ENCODE measurements around the gene CIAO2A. TPM values are rescaled to one million over a fixed set of nuclear protein-coding genes. Genes with fewer than 3 reads are reported as not detected.
"Not testable (repeated sequence)": the region's sequence is repeated elsewhere in the genome, so short reads cannot be mapped to it uniquely, and the experiment has no call there.

The CIAO2A gene
- total RNA-seq, 1 experiment from 2014 or later: 73.2 TPM

DNA sequence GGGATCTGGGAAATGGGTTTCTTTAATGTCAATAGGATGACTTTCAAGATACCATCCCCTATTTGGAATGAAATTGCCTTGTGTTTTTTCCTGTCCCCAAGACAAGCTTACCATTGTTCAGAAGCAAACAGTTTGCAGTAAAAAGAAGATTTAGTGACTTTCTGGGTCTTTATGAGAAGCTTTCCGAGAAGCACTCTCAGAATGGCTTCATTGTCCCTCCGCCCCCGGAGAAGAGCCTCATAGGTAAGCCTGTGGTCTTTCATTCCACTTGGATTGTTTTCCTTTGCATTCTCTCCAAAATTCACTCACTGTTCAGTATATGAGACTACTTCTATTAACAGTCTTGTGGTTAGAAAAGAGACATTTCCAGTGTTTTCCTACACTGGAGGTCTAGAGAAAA is 32.3 kb upstream of the CIAO2A start:
- TF ChIP-seq, protein P1, sequence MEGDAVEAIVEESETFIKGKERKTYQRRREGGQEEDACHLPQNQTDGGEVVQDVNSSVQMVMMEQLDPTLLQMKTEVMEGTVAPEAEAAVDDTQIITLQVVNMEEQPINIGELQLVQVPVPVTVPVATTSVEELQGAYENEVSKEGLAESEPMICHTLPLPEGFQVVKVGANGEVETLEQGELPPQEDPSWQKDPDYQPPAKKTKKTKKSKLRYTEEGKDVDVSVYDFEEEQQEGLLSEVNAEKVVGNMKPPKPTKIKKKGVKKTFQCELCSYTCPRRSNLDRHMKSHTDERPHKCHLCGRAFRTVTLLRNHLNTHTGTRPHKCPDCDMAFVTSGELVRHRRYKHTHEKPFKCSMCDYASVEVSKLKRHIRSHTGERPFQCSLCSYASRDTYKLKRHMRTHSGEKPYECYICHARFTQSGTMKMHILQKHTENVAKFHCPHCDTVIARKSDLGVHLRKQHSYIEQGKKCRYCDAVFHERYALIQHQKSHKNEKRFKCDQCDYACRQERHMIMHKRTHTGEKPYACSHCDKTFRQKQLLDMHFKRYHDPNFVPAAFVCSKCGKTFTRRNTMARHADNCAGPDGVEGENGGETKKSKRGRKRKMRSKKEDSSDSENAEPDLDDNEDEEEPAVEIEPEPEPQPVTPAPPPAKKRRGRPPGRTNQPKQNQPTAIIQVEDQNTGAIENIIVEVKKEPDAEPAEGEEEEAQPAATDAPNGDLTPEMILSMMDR (IDR thresholded peaks at IDR 0.05; ENCODE audit: unreplicated experiment): no peak
- intact Hi-C loops (cut with micrococcal nuclease; ENCODE audit: unreplicated experiment): no loop called here
- no peaks in the 10 kb centered on the region for H3K27me3 Mint-ChIP-seq (ENCODE audit: unreplicated experiment)
- H3K27ac Mint-ChIP-seq (ENCODE audit: unreplicated experiment): no peak overlapping the region
- H3K4me3 Mint-ChIP-seq (ENCODE audit: low read depth, unreplicated experiment): no peak overlapping the region
- CTCF ChIA-PET: no interaction called here
- DNase-seq: no peak
- no peaks in the 10 kb centered on the region for H3K4me1 Mint-ChIP-seq (ENCODE audit: low read depth, unreplicated experiment)
- H3K36me3 Mint-ChIP-seq (ENCODE audit: insufficient read depth, unreplicated experiment): peaks cover 44% of the 10 kb centered on the region
- BruUV-seq (replicated peaks): no TSS peak
- no peaks in the 10 kb centered on the region for H3K9me3 Mint-ChIP-seq (ENCODE audit: low read depth, unreplicated experiment)

GRCh38 chr15:64122936-64123351 is 29.3 kb upstream of the CIAO2A start:
- no peak for DNase-seq
- no TSS peak for BruUV-seq (replicated peaks)
- H3K9me3 Mint-ChIP-seq (ENCODE audit: low read depth, unreplicated experiment): no peaks in the 10 kb centered on the region
- H3K27me3 Mint-ChIP-seq (ENCODE audit: unreplicated experiment): no peaks in the 10 kb centered on the region
- no peak overlapping the region for H3K4me3 Mint-ChIP-seq (ENCODE audit: low read depth, unreplicated experiment)
- intact Hi-C loops (cut with micrococcal nuclease; ENCODE audit: unreplicated experiment): no loop called here
- CTCF ChIA-PET: no interaction called here
- H3K4me1 Mint-ChIP-seq (ENCODE audit: low read depth, unreplicated experiment): no peaks in the 10 kb centered on the region
- TF ChIP-seq, protein P1 (IDR thresholded peaks at IDR 0.05; ENCODE audit: unreplicated experiment): no peak
- H3K36me3 Mint-ChIP-seq (ENCODE audit: insufficient read depth, unreplicated experiment): peaks cover 45% of the 10 kb centered on the region
- H3K27ac Mint-ChIP-seq (ENCODE audit: unreplicated experiment): no peak overlapping the region

GRCh38 chr15:64122444-64122843 is 28.8 kb upstream of the CIAO2A start:
- Mint-ChIP-seq H3K27me3 (ENCODE audit: unreplicated experiment) (no peaks in the 10 kb centered on the region), H3K36me3 (ENCODE audit: insufficient read depth, unreplicated experiment) (peaks cover 42% of the 10 kb centered on the region), H3K9me3 (ENCODE audit: low read depth, unreplicated experiment) (no peaks in the 10 kb centered on the region), H3K4me1 (ENCODE audit: low read depth, unreplicated experiment) (no peaks in the 10 kb centered on the region), H3K4me3 (ENCODE audit: low read depth, unreplicated experiment) (no peak overlapping the region), H3K27ac (ENCODE audit: unreplicated experiment) (no peak overlapping the region)
- TF ChIP-seq, protein P1 (IDR thresholded peaks at IDR 0.05; ENCODE audit: unreplicated experiment): no peak
- no peak for DNase-seq
- no TSS peak for BruUV-seq (replicated peaks)
- intact Hi-C loops (cut with micrococcal nuclease; ENCODE audit: unreplicated experiment): no loop called here
- CTCF ChIA-PET: no interaction called here

DNA sequence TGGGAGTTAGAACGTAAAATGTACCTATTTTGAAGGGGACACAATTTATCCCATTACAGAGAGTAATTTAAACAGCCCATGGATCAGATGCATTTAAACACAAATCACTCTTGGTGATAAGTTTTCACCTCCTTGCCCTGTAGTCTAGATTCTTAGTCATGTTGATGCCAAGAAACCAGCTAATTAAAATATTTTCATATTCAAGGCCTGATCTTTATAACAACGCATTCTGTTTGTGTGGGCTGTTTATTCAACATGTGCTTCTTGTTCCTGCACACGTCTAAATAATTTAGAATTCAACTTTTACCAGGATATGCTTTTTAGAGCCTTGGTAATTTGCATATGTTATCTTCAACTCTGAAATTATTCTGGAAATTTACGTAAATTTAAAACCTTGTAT is 28.0 kb upstream of the CIAO2A start:
- TF ChIP-seq, protein P1 (IDR thresholded peaks at IDR 0.05; ENCODE audit: unreplicated experiment): no peak
- intact Hi-C loops (cut with micrococcal nuclease; ENCODE audit: unreplicated experiment): no loop called here
- Mint-ChIP-seq H3K36me3 (ENCODE audit: insufficient read depth, unreplicated experiment) (peaks cover 42% of the 10 kb centered on the region), H3K4me3 (ENCODE audit: low read depth, unreplicated experiment) (no peak overlapping the region), H3K9me3 (ENCODE audit: low read depth, unreplicated experiment) (no peaks in the 10 kb centered on the region), H3K27ac (ENCODE audit: unreplicated experiment) (no peak overlapping the region), H3K4me1 (ENCODE audit: low read depth, unreplicated experiment) (no peaks in the 10 kb centered on the region), H3K27me3 (ENCODE audit: unreplicated experiment) (no peaks in the 10 kb centered on the region)
- DNase-seq: no peak
- CTCF ChIA-PET: no interaction called here
- BruUV-seq (replicated peaks): no TSS peak

DNA sequence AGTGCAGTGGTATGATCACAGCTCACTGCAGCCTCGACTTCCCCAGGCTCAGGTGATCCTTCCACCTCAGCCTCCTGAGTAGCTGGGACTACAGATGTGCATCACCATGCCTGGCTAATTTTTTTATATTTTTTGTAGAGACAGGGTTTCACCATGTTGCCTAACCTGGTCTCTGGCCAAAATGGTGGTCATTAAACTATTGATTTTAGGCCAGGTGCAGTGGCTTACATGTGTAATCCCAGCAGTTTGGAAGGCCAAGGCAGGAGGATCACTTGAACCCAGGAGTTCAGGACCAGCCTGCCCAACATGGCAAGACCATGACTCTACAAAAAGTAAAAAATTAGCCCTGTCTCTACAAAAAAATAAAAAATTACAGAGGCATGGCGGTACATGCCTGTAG is 26.7 kb upstream of the CIAO2A start:
- peaks cover 42% of the 10 kb centered on the region for H3K36me3 Mint-ChIP-seq (ENCODE audit: insufficient read depth, unreplicated experiment)
- CTCF ChIA-PET; BruUV-seq (replicated peaks); H3K4me1 Mint-ChIP-seq (ENCODE audit: low read depth, unreplicated experiment); H3K4me3 Mint-ChIP-seq (ENCODE audit: low read depth, unreplicated experiment); intact Hi-C loops (cut with micrococcal nuclease; ENCODE audit: unreplicated experiment); DNase-seq; H3K27ac Mint-ChIP-seq (ENCODE audit: unreplicated experiment); H3K9me3 Mint-ChIP-seq (ENCODE audit: low read depth, unreplicated experiment); H3K27me3 Mint-ChIP-seq (ENCODE audit: unreplicated experiment): not testable (repeated sequence)

Measured in Calu3 (cell line).